ENCODE results near the gene SLC25A23.

DNA sequence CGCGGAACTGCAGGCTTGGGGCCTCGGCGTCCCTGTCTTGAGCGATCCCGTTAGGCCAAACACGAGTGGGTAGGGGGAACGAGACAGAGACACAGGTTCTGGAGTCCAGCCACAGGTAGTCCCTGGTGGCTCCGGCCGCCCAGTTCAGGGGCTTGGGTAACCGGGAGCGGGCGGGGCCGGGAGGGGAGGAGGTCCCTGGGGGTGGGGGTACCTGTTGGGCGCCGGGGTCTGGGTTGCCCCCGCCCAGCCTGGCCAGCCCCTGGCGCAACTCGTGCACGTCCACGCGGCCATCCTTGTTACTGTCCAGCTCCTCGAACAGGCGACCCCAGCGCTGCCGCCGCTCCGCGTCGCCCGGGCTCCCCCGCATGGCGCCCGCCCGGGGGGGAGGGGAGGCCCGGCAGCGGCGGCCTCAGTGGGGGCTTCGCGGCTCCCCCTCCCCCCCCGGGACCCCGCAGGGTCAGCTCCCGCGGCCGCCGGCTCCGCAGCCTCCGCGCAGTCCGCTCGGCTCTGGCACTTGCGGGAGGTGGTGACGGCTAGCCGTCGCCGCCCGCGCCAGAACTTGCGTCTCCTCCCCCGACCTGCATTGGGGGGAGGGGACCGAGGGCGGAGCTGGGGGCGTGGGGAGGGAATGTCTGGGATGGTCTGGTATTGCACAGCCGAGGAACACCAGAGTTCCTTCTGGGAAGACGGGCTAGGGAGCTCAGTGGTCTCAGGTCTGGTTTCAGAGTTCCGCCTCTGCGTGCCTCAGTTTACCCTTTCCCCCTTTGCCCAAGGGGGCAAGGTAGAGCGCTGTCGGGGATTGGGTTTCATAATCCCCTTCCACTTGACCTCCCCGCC lies at the start of gene SLC25A23:
- TF ChIP-seq, protein P1, sequence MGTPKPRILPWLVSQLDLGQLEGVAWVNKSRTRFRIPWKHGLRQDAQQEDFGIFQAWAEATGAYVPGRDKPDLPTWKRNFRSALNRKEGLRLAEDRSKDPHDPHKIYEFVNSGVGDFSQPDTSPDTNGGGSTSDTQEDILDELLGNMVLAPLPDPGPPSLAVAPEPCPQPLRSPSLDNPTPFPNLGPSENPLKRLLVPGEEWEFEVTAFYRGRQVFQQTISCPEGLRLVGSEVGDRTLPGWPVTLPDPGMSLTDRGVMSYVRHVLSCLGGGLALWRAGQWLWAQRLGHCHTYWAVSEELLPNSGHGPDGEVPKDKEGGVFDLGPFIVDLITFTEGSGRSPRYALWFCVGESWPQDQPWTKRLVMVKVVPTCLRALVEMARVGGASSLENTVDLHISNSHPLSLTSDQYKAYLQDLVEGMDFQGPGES (IDR thresholded peaks at IDR 0.05), result no peak
- TF ChIP-seq RAD51 (IDR thresholded peaks at IDR 0.05), result no peak
- no peak for TF ChIP-seq EZH2 (IDR thresholded peaks at IDR 0.05; ENCODE audit: borderline replicate concordance, control insufficient read depth, low read depth, low read length)
- no peak for TF ChIP-seq ZSCAN29 (IDR thresholded peaks at IDR 0.05)
